Activated T-cell treated with anti-CD3 and anti-CD28 coated beads for 1 hour (primary cell): ENCODE results near the gene NT5DC3.

Experiments used
- DNase-seq: peaks from one replicate; pipeline ENCODE4 v3.0.0-alpha.2; 2020; ENCODE audit warnings: low read depth

The NT5DC3 gene

DNA sequence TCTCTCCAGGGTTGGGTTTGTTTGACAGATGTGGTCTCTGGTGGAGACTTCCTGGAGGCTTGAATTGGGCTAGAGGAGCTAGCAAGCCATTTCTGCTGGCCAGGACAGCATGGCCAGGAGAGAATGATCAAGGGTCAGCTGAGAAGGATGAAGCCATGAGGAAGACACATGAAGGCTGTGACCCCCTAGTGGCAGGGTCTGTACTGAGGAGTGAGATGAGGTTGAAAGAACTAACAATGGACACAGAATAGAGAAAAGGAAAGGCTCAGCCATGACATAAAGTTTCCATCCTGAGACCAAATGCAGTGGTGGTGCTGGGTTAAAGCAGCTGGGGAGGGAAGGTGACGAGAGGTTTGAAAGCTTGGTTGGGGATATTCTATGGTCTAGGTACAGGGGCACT, 89.9 kb downstream of the NT5DC3 start:
- no peak for DNase-seq

DNA sequence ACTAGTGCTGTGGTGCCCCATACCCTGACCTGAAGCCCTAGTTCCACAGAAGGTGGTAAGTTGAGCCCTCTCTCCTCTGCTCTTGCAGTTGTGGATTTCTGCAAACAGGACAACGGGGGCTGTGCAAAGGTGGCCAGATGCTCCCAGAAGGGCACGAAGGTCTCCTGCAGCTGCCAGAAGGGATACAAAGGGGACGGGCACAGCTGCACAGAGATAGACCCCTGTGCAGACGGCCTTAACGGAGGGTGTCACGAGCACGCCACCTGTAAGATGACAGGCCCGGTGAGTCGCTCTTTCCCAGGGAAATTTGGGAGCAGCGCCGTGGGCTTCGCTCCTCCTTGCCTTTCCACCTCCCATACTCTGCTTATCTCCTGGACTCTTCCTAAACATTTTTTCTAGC, 92.2 kb downstream of the NT5DC3 start:
- no peak for DNase-seq

DNA sequence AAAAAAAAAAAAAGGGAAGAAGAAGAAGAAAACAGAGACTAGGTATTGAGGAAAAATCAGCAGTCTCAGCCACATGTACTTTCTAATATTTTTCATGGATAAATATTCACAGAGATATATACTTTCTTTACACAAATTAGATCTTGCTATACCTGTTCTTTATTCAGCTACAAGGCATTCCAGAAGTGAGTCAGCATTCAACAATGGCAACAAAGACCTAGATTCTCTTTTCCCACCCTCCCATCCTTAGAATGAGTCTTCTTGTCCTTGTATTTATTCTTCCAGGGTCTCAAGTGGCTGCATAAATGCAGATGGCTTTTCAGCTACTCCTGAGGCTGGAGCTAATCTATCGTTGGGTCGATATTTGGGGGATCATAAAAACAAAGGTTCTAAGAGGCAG, 93.0 kb downstream of the NT5DC3 start:
- no peak for DNase-seq

DNA sequence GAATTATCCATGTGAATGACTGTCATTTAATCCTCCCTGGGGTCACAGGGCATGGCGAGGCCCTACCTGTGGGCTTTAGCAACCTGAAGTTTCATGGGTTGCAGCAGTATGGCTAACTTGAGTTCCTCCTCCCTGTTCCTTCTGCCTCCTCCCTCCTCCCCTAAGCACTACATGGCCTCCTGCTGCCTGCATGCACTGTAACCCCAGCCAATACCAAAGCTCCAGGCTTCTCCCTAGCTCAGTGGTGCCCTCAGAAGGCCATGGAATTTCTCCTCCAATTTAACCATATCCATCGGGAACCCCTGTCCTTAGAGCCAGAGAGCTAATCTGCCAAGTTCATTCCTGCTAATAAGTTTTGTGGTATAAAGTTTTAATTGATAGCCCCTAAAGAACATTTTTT, 95.1 kb downstream of the NT5DC3 start:
- DNase-seq: no peak

DNA sequence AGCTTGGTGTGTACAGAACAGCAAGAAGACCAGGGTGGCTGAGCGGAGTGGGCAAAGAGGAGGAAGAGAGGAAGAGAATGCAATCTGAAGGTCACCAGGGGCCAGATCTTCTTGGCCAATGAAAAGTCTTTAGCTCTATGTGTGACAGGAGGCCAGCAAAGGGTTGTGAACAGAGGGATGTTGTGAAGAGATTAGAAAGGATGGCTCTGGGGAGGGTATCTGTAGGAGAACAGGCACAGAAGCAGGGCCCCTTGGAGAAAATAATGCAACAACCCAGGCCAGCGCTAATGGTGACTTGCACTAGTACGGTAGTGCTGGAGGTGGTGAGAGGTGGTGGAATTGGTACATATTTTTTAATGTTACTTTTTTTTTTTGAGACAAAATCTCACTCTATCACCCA, 97.2 kb downstream of the NT5DC3 start:
- DNase-seq: no peak

DNA sequence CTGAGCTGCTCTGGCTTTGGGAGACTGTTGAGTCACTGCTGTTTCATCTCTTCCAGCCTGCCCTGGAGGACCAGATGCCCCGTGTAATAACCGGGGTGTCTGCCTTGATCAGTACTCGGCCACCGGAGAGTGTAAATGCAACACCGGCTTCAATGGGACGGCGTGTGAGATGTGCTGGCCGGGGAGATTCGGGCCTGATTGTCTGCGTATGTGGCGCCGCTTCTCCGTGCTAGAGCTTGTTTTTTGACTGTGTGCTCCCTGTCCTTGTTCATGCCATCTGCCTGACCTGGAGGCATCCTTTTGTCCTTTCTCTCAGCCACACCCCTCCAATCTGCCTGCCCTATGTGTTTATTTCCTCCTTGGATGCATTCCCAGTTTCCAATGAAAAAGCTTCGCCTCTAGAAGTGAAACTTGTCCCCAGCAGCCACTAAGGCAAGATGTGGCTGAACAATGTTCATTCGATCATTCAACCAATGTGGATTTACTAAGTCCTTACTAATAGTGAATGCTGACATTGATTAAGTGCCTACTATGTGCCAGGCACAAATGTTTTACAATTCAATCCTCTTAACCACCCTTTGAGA, 98.6 kb downstream of the NT5DC3 start:
- no peak for DNase-seq

DNA sequence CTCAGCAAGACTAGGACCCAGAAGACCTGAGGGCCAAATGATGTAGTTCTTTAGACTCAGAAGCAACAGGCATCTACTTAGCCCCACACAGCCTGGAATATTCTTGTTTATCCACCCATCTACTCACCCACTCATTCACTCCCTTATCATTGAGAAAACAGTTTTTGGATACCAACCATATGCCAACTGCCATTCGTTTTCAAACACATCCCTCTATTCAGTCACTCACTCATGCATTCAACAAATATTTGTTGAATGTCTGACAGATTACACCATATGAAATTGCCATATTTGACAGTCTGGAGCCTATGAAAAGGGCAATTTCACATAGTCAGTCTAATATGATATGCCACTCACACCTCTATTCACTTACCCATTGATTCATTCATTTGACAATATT, 103.2 kb downstream of the NT5DC3 start:
- no peak for DNase-seq

DNA sequence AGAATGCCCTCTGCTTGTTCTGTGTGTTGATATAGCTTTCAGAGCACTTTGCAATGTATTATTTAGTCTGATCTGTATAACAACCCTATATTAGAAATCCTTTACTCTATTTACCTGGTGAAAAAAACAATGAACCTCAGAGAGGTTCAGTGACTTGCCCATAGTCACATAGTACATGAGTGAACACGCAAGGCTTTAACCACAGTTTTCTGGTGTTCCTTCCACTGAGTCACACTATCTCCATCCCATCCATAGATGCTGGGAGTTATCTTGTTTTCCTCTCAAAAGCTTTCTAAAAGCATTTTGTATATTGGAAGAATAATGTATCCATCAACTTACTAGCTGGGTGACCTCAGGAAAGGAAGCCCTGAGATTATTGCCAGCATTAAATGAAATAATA, 104.5 kb downstream of the NT5DC3 start:
- no peak for DNase-seq

DNA sequence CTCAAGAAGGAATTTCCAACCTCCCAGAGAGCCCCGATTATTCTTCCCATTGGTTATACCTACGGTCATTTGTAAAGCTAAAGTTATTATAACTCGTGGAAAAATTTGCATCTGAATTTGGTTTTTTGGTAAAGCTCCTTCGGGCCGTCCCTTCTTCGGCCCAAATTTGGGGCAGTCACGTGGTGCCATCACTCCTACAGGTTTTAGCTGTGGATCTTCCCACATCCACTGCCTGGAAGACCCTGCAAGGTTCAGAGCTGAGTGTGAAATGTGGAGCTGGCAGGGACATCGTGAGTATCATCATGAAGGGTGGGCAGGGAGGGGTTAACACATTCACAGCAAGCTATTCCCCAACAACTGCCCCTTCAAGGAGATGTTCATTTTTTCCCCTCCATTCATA, 105.7 kb downstream of the NT5DC3 start:
- DNase-seq: no peak

DNA sequence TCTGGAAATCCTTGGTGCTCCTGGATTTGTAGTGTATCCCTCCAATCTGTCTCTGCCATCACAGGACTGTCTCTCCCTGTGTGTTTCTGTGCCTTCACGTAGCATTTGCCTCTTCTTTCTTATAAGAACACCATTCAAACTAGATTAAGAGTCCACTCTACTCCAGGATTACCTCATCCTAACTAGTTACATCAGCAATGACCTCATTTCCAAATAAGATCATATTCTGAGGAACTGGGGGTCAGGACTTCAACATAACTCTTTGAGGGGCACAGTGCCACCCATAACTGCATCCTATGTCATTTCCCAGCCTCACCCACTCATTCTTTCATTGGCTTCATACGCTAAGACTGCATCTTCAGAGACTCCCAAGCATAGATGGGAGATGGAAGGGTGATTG, 106.2 kb downstream of the NT5DC3 start:
- no peak for DNase-seq

DNA sequence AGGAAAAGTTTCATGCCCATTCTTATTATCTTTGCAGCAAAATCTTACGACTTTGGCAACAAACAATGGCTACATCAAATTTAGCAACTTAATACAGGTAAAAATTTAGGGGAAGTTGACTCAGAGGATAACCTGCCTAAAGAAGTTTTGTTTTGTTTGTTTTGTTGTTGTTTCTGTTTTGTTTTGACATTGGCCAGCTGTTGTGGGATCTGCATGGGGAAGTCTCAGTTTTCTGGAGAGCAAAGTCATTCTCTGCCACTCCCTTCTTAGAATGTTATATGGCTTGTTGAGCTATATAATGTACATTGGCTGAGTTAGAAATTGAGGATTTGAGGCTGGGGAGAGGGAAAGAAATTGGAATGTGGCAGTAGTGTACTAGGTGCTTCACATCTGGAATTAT, 109.5 kb downstream of the NT5DC3 start:
- DNase-seq: no peak

DNA sequence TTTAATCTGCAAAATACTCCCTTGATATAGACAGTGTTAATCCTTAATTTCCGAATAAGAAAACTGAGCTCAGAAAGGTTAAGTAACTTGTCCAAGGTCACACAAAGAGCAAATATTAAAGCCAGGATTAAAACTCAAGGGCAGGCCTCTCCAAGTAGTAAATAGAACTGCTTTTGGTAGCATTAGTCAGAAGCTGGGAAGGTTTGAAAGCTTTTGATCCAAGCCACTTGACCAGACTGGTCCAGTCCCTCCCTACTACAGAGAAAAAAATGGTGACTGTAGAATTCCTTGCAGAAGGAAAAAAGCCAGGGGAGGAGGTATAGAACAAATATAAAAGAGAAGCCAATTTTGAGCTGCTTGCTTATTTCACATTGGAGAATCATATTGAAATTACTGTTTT, 111.5 kb downstream of the NT5DC3 start:
- no peak for DNase-seq

DNA sequence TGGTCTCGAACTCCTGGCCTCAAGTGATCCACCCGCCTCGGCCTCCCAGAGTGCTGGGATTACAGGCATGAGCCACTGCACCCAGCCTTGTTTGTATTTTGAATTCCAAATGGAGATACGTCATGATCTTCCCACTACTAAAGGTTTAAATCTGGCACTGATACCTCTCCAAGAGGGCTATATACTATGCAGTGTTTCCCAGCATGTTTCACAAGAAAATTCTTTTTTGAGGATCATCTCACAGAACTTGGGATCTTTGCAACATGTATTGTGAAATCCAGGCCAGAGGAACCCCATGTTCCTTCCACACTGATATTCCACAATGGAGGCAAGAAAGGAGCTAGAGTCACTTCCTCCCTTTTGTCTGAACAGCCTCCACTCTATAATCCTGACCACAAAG, 112.7 kb downstream of the NT5DC3 start:
- DNase-seq: no peak

DNA sequence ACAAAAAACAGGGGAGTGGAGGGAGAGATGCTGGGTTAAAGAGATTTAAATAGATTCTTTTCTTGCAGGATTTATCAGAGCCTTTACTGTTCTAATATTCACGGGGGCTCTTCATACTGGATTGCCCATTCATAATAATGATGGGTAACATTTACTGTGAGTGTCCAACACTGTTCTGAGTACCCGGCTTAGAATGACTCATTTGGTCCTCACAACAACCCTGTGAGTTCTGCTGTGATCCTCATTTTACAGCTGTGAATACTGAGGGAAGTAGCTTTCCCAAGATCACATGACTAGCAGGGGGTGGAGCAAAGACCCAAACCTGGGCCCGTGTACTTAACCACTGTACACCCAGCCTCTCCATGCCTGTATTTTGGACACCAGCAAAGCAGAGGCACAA, 113.4 kb downstream of the NT5DC3 start:
- DNase-seq: no peak

DNA sequence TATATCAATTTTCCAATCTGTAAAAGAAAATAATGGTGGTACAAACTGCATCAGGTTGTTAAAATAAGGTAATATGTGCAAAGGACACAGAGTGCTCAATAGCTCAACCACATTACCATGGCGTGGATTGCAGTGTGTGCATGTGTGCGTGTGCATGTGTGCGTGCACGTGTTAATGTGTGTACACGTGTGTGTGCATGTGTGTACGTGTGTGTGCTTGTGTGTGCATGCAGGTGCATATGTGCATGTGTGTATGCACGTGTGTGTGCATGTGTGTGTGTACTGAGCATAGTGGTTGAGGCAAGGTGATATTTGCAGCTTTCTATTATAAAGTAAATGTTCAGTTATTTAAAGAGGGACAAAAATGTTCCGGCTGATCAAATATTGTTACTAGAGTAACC, 115.6 kb downstream of the NT5DC3 start:
- no peak for DNase-seq
